A549 (cell line): ENCODE data around the gene NUDT1. TPM values are rescaled to one million over a fixed set of nuclear protein-coding genes. Genes with fewer than 3 reads are reported as not detected.

Experiments used
- ATAC-seq, 2 experiments: fragments of 200-7000 bp in 1 of 2; fragments of >200 bp in 1 of 2; cut with Nextera tagmentation in 1 of 2; cut with Tn5 transposase in 1 of 2; 3 replicates each; pipeline versions ENCODE4 v1.8.0 to v1.9.1; 2018 to 2020; ENCODE audit warnings: mild to moderate bottlenecking in 1 of 2, moderate library complexity in 1 of 2
- CTCF ChIA-PET: fragments of 300-600 bp; sonication (Branson Sonifier 250); formaldehyde crosslinking; extraction: SDS; loops from one replicate; lab custom pipeline; 2021; ENCODE audit warnings: antibody characterized with exemption, inconsistent platforms; lab: Yijun Ruan, JAX
- POLR2A ChIA-PET: fragments of 350-600 bp; formaldehyde crosslinking; extraction: SDS; loops from one replicate; lab custom pipeline; 2021; ENCODE audit warnings: antibody characterized with exemption, inconsistent platforms; lab: Yijun Ruan, JAX
- DNase-seq, 2 experiments: peaks; one replicate each; pipeline versions ENCODE4 v3.0.0 to v3.0.0-alpha.2; 2011 to 2016; ENCODE audit warnings: low read depth in 1 of 2, low spot score in 1 of 2
- FAIRE-seq: peaks from 2 replicates; lab custom pipeline; 2011; peaks lifted over from hg19 to GRCh38; lab: Jason Lieb, UNC
- H3K27ac ChIP-seq, 2 experiments: fragments of >200 bp; sonication (Bioruptor Twin); formaldehyde crosslinking; 3 replicates each; pipeline ENCODE4 v1.5.1; 2016 to 2017
- H3K4me1 ChIP-seq: fragments of >200 bp; sonication (Bioruptor Twin); formaldehyde crosslinking; 3 replicates; pipeline ENCODE4 v1.6.1; 2016
- H3K4me2 ChIP-seq: fragments of >200 bp; sonication (Bioruptor Twin); formaldehyde crosslinking; 3 replicates; pipeline ENCODE4 v1.6.1; 2016
- H3K4me3 ChIP-seq: fragments of >200 bp; sonication (Bioruptor Twin); formaldehyde crosslinking; 3 replicates; pipeline ENCODE4 v1.5.1; 2016
- H3K9me3 ChIP-seq: fragments of >200 bp; sonication (Bioruptor Twin); formaldehyde crosslinking; 3 replicates; pipeline ENCODE4 v1.6.1; 2016
- CHD4 ChIP-seq: fragments of 200-600 bp; sonication (generic); IDR thresholded peaks from 2 replicates; pipeline ENCODE4 v1.6.1; 2016; ENCODE audit warnings: antibody characterized with exemption, mild to moderate bottlenecking, borderline replicate concordance
- CTCF ChIP-seq: fragments of >200 bp; sonication (Bioruptor Twin); formaldehyde crosslinking; IDR thresholded peaks from 3 replicates; pipeline ENCODE4 v1.5.1; 2016
- EHF ChIP-seq: fragments of 250-450 bp; sonication (Bioruptor Pico); IDR thresholded peaks from 2 replicates; pipeline ENCODE4 v1.5.0; 2020; ENCODE audit warnings: mild to moderate bottlenecking
- EP300 ChIP-seq, 2 experiments: fragments of >200 bp; sonication (Bioruptor Twin); formaldehyde crosslinking; IDR thresholded peaks; 2 replicates in 1 of 2; 3 replicates in 1 of 2; pipeline ENCODE4 v1.6.1; 2016 to 2017
- FOSL2 ChIP-seq, 2 experiments: fragments of 450-650 bp in 1 of 2; fragments of >200 bp in 1 of 2; sonication (Bioruptor Twin) in 1 of 2; formaldehyde crosslinking; IDR thresholded peaks; 2 replicates each; pipeline versions ENCODE4 v1.5.0 to v1.6.1; 2016 to 2020; ENCODE audit warnings: mild to moderate bottlenecking in 1 of 2, moderate library complexity in 1 of 2
- FOXS1 ChIP-seq: fragments of 250-450 bp; sonication (Bioruptor Pico); IDR thresholded peaks from 2 replicates; pipeline ENCODE4 v1.5.0; 2020; ENCODE audit warnings: mild to moderate bottlenecking, moderate library complexity
- HDAC2 ChIP-seq: fragments of 200-600 bp; sonication (generic); IDR thresholded peaks from 2 replicates; pipeline ENCODE4 v1.6.1; 2016
- HMGXB4 ChIP-seq: fragments of 250-450 bp; sonication (Bioruptor Pico); IDR thresholded peaks from 2 replicates; pipeline ENCODE4 v1.5.0; 2021; ENCODE audit warnings: mild to moderate bottlenecking, moderate library complexity, borderline replicate concordance
- HOXA7 ChIP-seq: fragments of 250-450 bp; sonication (Bioruptor Pico); IDR thresholded peaks from 2 replicates; pipeline ENCODE4 v1.5.0; 2020; ENCODE audit warnings: mild to moderate bottlenecking, moderate library complexity
- JUN ChIP-seq, 2 experiments: fragments of >200 bp; sonication (Bioruptor Twin); formaldehyde crosslinking; IDR thresholded peaks; 2 replicates in 1 of 2; 3 replicates in 1 of 2; pipeline ENCODE4 v1.6.1; 2016 to 2017
- MAX ChIP-seq: IDR thresholded peaks from 2 replicates; pipeline ENCODE4 v1.6.1; 2012
- NPAS2 ChIP-seq: fragments of 250-450 bp; sonication (Bioruptor Pico); IDR thresholded peaks from 2 replicates; pipeline ENCODE4 v1.8.0; 2022; ENCODE audit warnings: mild to moderate bottlenecking, moderate library complexity, borderline replicate concordance
- RAD21 ChIP-seq, 2 experiments: fragments of >200 bp in 1 of 2; sonication (Bioruptor Twin) in 1 of 2; formaldehyde crosslinking in 1 of 2; IDR thresholded peaks in 1 of 2; conservative IDR thresholded peaks in 1 of 2; 2 replicates in 1 of 2; 3 replicates in 1 of 2; pipeline ENCODE4 v1.6.1; 2012 to 2018; ENCODE audit warnings: inconsistent platforms in 1 of 2
- RCOR1 ChIP-seq: fragments of 150-350 bp; IDR thresholded peaks from 2 replicates; pipeline ENCODE4 v1.6.1; 2014; ENCODE audit warnings: antibody characterized with exemption, low read length, low read depth
- REST ChIP-seq: fragments of 200-600 bp; sonication (generic); IDR thresholded peaks from 2 replicates; pipeline ENCODE4 v1.6.1; 2016; ENCODE audit warnings: antibody characterized with exemption, mild to moderate bottlenecking, moderate library complexity
- SMC3 ChIP-seq: fragments of >200 bp; sonication (Bioruptor Twin); formaldehyde crosslinking; IDR thresholded peaks from 3 replicates; pipeline ENCODE4 v1.6.1; 2018; ENCODE audit warnings: inconsistent platforms
- USF2 ChIP-seq: fragments of 450-650 bp; IDR thresholded peaks from 2 replicates; pipeline ENCODE4 v1.6.1; 2014; ENCODE audit warnings: antibody characterized with exemption
- WGBS: methylation state at CpG from one replicate; pipeline ENCODE4 v1.1.6; 2017; ENCODE audit errors: missing lambda C conversion rate; 5-methylcytosine and 5-hydroxymethylcytosine counted together
- polyA plus RNA-seq, 4 experiments: library from polyadenylated mRNA; depleted of rRNA in 3 of 4; stranded (reverse); fragments of >200 nt; fragmentation: RNase III in 1 of 4; extraction: RNeasy Plus Mini Kit Qiagen cat#74134 plus additional on column Dnase treatment in 1 of 4; gene quantifications; 2 replicates in 3 of 4; 3 replicates in 1 of 4; pipeline ENCODE4 v1.2.3, GENCODE V29; 2011 to 2017

NUDT1 gene
- polyA plus RNA-seq, 2 of the 4 experiments (the other 2 are of a cell fraction) = 38.3 to 92.3 TPM

GRCh38 chr7:2247141-2247995 is 5.3 kb downstream of the NUDT1 start:
- ATAC-seq = peak; percentile 51 to 64; a peak in 4 of 6 replicates
- peaks cover 23% of the 10 kb centered on the region for H3K4me1 ChIP-seq
- H3K27ac ChIP-seq = no peak overlapping the region
- ChIA-PET POLR2A (interaction anchor here (1.6 kb wide), 1 partner anchor 11 kb away, joined by 3 read pairs; no protein-coding TSS in a partner anchor), CTCF (interaction anchor here (0.7 to 2.8 kb wide), 12 partner anchors 9 to 680 kb away, joined by 3 to 32 read pairs (median 4); no protein-coding TSS in a partner anchor)
- TF ChIP-seq JUN (IDR thresholded peaks at IDR 0.05) (no peak), SMC3 (peak; percentile 58), RAD21 (conservative IDR thresholded peaks at IDR 0.05 in 1 of 2, IDR thresholded peaks at IDR 0.05 in 1 of 2) (peak; percentile 43 to 54; a peak in 4 of 5 replicates), CTCF (peak; percentile 53), REST (no peak)
- H3K9me3 ChIP-seq = no peaks in the 10 kb centered on the region
- H3K4me2 ChIP-seq = no peak overlapping the region
- H3K4me3 ChIP-seq = no peak overlapping the region
- 86% methylated on average over 32 of the region's 36 CpGs for WGBS
- FAIRE-seq = no peak
- DNase-seq = peak in 1 of 2 experiments; percentile 66

- peak; percentile 66 to 71 for DNase-seq
- TF ChIP-seq HDAC2 (no peak), FOSL2 (IDR thresholded peaks at IDR 0.05) (no peak), FOSL2 (CRISPR knock-in tag; IDR thresholded peaks at IDR 0.05) (0 out of 2 replicates have a peak, but pooled peaks have one; percentile 8), HMGXB4 (CRISPR knock-in tag) (no peak), MAX (peak; percentile 85), USF2 (peak; percentile 72), NPAS2 (no peak), EP300 (IDR thresholded peaks at IDR 0.05) (no peak), FOXS1 (CRISPR knock-in tag) (no peak), RCOR1 (no peak), CTCF (no peak), CHD4 (no peak), EHF (CRISPR knock-in tag) (no peak), HOXA7 (CRISPR knock-in tag) (no peak), RAD21 (conservative IDR thresholded peaks at IDR 0.05 in 1 of 2, IDR thresholded peaks at IDR 0.05 in 1 of 2) (0 out of 5 replicates have a peak, but pooled peaks of 1 of the 2 experiments have one; percentile 13)
- TF ChIP-seq, all 56 proteins: peak for 4
- FAIRE-seq (no peak), ATAC-seq (peak; percentile 62 to 71)
- no peak overlapping the region for H3K4me3 ChIP-seq
- H3K9me3 ChIP-seq = no peaks in the 10 kb centered on the region
- peak overlapping the region; percentile 45 for H3K4me2 ChIP-seq
- peaks cover 15% of the 10 kb centered on the region for H3K4me1 ChIP-seq
- POLR2A ChIA-PET = interaction anchor here (0.7 to 1.6 kb wide), 3 partner anchors 12 to 61 kb away, joined by 3 to 7 read pairs (median 3); no protein-coding TSS in a partner anchor
- CTCF ChIA-PET = interaction anchor here (0.6 to 2.8 kb wide), 15 partner anchors 11 to 1348 kb away, joined by 3 to 32 read pairs (median 3); no protein-coding TSS in a partner anchor
- 54% methylated on average over 19 of the region's 24 CpGs for WGBS
- peak overlapping the region; percentile 52 to 82 for H3K27ac ChIP-seq
These were observed 7.1 kb downstream of the NUDT1 start for GRCh38 chr7:2248984-2249694.
